ENCODE data around the gene ZMAT5. TPM values are rescaled to one million over a fixed set of nuclear protein-coding genes. Genes with fewer than 3 reads are reported as not detected.

Gene ZMAT5
- total and polyA plus RNA-seq, 10 of the 15 experiments (the other 5 are each of a cell fraction or from before 2014, with no cell fraction given): 2.3 to 43.0 (median 21.9) TPM

- TF ChIP-seq MYC (IDR thresholded peaks at IDR 0.05; ENCODE audit: insufficient read depth, insufficient read length, insufficient replicate concordance, low read length, severe bottlenecking): no peak
- no peak for TF ChIP-seq SMC3 (IDR thresholded peaks at IDR 0.05; ENCODE audit: borderline replicate concordance, low read length)
- TF ChIP-seq RB1 (IDR thresholded peaks at IDR 0.05; ENCODE audit: borderline replicate concordance): no peak
- TF ChIP-seq KAT2A (conservative IDR thresholded peaks at IDR 0.05; ENCODE audit: control insufficient read depth, low read depth, low read length): no peak
- 0 out of 2 replicates have a peak, but pooled peaks have one; percentile 20 for TF ChIP-seq ELK1 (IDR thresholded peaks at IDR 0.05; ENCODE audit: low read depth, low read length)
- TF ChIP-seq IRF4 (IDR thresholded peaks at IDR 0.05; ENCODE audit: low read depth, low read length): no peak
- peak; percentile 61 to 79 for TF ChIP-seq IKZF2 (IDR thresholded peaks at IDR 0.05)
- peak; percentile 63; the same call in 1 of the 2 replicates for TF ChIP-seq LARP7 (IDR thresholded peaks at IDR 0.05)
- TF ChIP-seq ZNF592 (IDR thresholded peaks at IDR 0.05): no peak
- TF ChIP-seq MTA3 (IDR thresholded peaks at IDR 0.05; ENCODE audit: borderline replicate concordance, low read length): no peak
- TF ChIP-seq ESRRA (IDR thresholded peaks at IDR 0.05; ENCODE audit: low read length): no peak
- no peak for TF ChIP-seq CEBPB (IDR thresholded peaks at IDR 0.05; ENCODE audit: borderline replicate concordance in 1 of 2, low read depth in 2 of 2, low read length in 2 of 2)
- no peak for TF ChIP-seq NFIC (IDR thresholded peaks at IDR 0.05; ENCODE audit: low read depth, low read length)
- TF ChIP-seq MEF2A (IDR thresholded peaks at IDR 0.05; ENCODE audit: insufficient read depth, low read depth, low read length): no peak
- no peak for TF ChIP-seq FOXK2 (IDR thresholded peaks at IDR 0.05)
- no peak for TF ChIP-seq REST (IDR thresholded peaks at IDR 0.05; ENCODE audit: low read depth, low read length)
- no peak for TF ChIP-seq E2F8 (IDR thresholded peaks at IDR 0.05; ENCODE audit: low read depth, partially characterized antibody)
- no peak for TF ChIP-seq MXI1 (IDR thresholded peaks at IDR 0.05; ENCODE audit: low read depth, low read length)
- no peak for TF ChIP-seq ZNF622 (IDR thresholded peaks at IDR 0.05)
These were observed at the start of gene ZMAT5 (continued) for GRCh38 chr22:29766632-29767170.

All from GM12878 (cell line).